Calu3 (cell line): Measurements from ENCODE around the gene CTNNA2. TPM values are rescaled to one million over a fixed set of nuclear protein-coding genes. Genes with fewer than 3 reads are reported as not detected.

Experiments
- BruUV-seq: library from RNA; stranded (reverse); fragments of 400-500 nt; replicated peaks from 2 replicates; lab custom pipeline; 2021; lab: Mats Ljungman, UMichigan
- CTCF ChIA-PET: fragments of 300-600 bp; sonication (Branson Sonifier 250); formaldehyde crosslinking; loops from one replicate; lab custom pipeline; 2022; ENCODE audit warnings: antibody characterized with exemption; lab: Charles Lee
- DNase-seq: peaks from one replicate; pipeline ENCODE4 v3.0.0; 2022
- H3K27ac Mint-ChIP-seq: one replicate; pipeline ENCODE4 v1.8.0; 2022; ENCODE audit warnings: mixed read lengths; ENCODE audit not compliant: unreplicated experiment
- H3K27me3 Mint-ChIP-seq: one replicate; pipeline ENCODE4 v1.8.0; 2022; ENCODE audit warnings: mixed read lengths; ENCODE audit not compliant: unreplicated experiment
- H3K36me3 Mint-ChIP-seq: one replicate; pipeline ENCODE4 v1.8.0; 2022; ENCODE audit warnings: mild to moderate bottlenecking, moderate library complexity, mixed read lengths; ENCODE audit not compliant: insufficient read depth, unreplicated experiment
- H3K4me1 Mint-ChIP-seq: one replicate; pipeline ENCODE4 v1.8.0; 2022; ENCODE audit warnings: mild to moderate bottlenecking, low read depth, mixed read lengths; ENCODE audit not compliant: unreplicated experiment
- H3K4me3 Mint-ChIP-seq: one replicate; pipeline ENCODE4 v1.8.0; 2022; ENCODE audit warnings: mild to moderate bottlenecking, low read depth, moderate library complexity, mixed read lengths; ENCODE audit not compliant: unreplicated experiment
- H3K9me3 Mint-ChIP-seq: one replicate; pipeline ENCODE4 v1.8.0; 2022; ENCODE audit warnings: low read depth, mixed read lengths; ENCODE audit not compliant: unreplicated experiment
- CTCF ChIP-seq: fragments of 200-600 bp; IDR thresholded peaks from one replicate; pipeline ENCODE4 v1.8.0; 2022; ENCODE audit warnings: antibody characterized with exemption; ENCODE audit not compliant: unreplicated experiment
- intact Hi-C: fragments of 100-400 bp; cut with micrococcal nuclease; formaldehyde crosslinking; loops from one replicate; pipeline ENCODE4 v1.10.0; 2022; ENCODE audit not compliant: unreplicated experiment
- total RNA-seq: library from RNA; stranded (reverse); gene quantifications from 2 replicates; pipeline ENCODE4 v1.2.3, GENCODE V29; 2022

Gene CTNNA2
- total RNA-seq, 1 experiment from 2014 or later, result not detected

DNA sequence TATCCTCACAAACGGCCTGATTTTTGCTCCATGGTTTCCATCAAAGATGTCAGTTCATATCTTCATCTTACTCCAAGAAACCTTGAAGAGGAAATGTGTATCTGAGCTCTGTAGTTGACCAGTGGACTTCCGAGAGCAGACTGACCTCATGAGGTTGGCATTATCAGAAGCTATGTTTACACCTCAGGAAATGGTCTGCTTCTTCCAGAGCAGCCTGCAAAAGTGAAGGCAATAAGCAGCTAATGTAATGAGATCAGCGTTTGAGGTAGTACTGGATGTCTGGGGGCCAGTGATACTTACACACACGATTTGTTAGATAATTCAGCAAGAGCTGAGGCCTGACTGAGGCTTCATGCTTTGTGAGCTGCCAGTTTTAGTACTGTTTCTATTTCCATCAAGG is 602.0 kb downstream of the CTNNA2 start:
- BruUV-seq, result no TSS peak
- no peaks in the 10 kb centered on the region for H3K4me1 Mint-ChIP-seq
- no peak overlapping the region for H3K4me3 Mint-ChIP-seq
- no peak overlapping the region for H3K27ac Mint-ChIP-seq
- no peak for DNase-seq
- H3K36me3 Mint-ChIP-seq, result no peaks in the 10 kb centered on the region
- no peaks in the 10 kb centered on the region for H3K27me3 Mint-ChIP-seq
- TF ChIP-seq CTCF, result no peak
- peaks cover 7% of the 10 kb centered on the region for H3K9me3 Mint-ChIP-seq
- CTCF ChIA-PET, result no interaction called here
- intact Hi-C loops, result no loop called here

DNA sequence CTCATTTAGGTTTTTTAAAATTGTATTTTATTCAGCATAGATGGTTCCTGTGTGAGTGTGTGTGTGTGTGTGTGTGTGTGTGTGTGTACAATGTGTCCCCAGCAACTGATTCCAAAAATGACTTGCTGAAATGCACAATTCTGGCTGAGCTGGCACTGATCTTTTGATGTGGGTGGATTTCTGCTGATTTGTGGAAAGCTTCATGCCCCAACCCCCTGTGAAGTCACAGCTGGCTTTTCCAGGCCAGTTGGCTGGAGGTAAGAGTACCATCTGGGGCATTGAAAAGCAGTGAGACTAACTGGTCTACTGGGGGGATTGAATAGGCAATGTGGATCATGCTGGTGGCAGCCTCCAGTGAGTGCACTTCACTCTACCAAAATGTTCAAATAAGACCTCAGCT is 604.5 kb downstream of the CTNNA2 start:
- no TSS peak for BruUV-seq
- H3K36me3 Mint-ChIP-seq, result no peaks in the 10 kb centered on the region
- H3K9me3 Mint-ChIP-seq, result peaks cover 11% of the 10 kb centered on the region
- H3K27me3 Mint-ChIP-seq, result no peaks in the 10 kb centered on the region
- no peaks in the 10 kb centered on the region for H3K4me1 Mint-ChIP-seq
- DNase-seq, result no peak
- no peak overlapping the region for H3K4me3 Mint-ChIP-seq
- H3K27ac Mint-ChIP-seq, result no peak overlapping the region
- TF ChIP-seq CTCF, result no peak
- intact Hi-C loops, result no loop called here
- CTCF ChIA-PET, result no interaction called here

DNA sequence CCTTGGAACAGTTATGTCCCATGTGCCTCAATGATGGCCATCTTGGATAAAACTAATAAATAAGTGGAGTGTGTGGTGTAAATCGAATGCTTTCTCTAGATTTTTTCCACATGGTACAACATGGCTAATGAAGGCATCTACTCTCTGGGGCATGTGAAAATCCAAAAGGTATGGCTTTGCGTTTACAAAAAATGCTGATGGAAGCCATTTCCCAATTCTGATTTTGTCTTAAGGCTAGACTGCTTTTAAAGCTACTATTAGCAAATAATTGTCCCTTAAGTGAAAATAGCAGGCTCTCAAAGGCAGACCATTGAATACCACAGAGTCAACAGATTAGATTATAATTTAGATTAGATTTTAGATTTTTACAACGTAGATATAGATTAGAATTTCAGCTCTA is 608.0 kb downstream of the CTNNA2 start:
- no peaks in the 10 kb centered on the region for H3K27me3 Mint-ChIP-seq
- no peaks in the 10 kb centered on the region for H3K4me1 Mint-ChIP-seq
- CTCF ChIA-PET, result no interaction called here

DNA sequence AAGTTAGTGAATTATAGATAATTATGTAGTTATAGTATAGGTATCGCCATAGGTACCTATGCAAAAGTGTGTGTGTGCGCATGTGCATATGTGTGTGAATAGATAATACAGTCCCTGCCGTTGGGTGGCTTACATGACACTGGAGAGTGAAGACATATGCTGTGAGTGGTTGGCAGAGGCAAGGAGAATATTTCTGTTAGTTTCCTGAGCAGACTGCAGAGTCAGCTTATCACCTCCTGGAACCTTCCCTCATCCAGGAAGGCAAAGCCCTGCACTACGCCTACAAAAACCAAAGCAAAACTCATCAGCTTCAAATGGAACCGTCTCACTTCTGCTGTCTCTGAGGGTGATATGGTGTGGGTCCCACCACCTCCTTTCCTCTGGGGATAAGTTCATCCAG is 609.8 kb downstream of the CTNNA2 start:
- no peak for DNase-seq
- no peaks in the 10 kb centered on the region for H3K4me1 Mint-ChIP-seq
- no peaks in the 10 kb centered on the region for H3K36me3 Mint-ChIP-seq
- TF ChIP-seq CTCF, result no peak
- peaks cover 10% of the 10 kb centered on the region for H3K9me3 Mint-ChIP-seq
- H3K4me3 Mint-ChIP-seq, result no peak overlapping the region
- no peaks in the 10 kb centered on the region for H3K27me3 Mint-ChIP-seq
- no TSS peak for BruUV-seq
- intact Hi-C loops, result no loop called here
- no peak overlapping the region for H3K27ac Mint-ChIP-seq
- CTCF ChIA-PET, result interaction anchor here (0.7 kb wide), 2 partner anchors 10 to 193 kb away, joined by 4 to 5 read pairs; no protein-coding TSS in a partner anchor

More for the DNA sequence above, 608.0 kb downstream of the CTNNA2 start:
- H3K27ac Mint-ChIP-seq, result no peak overlapping the region
- intact Hi-C loops, result no loop called here
- no peak for TF ChIP-seq CTCF
- no peak overlapping the region for H3K4me3 Mint-ChIP-seq
- no TSS peak for BruUV-seq
- H3K9me3 Mint-ChIP-seq, result peaks cover 13% of the 10 kb centered on the region
- no peaks in the 10 kb centered on the region for H3K36me3 Mint-ChIP-seq
- DNase-seq, result no peak
